Fibroblast of pulmonary artery (primary cell): ENCODE measurements around the gene UBR4.
"Not testable (repeated sequence)": the region's sequence is repeated elsewhere in the genome, so short reads cannot be mapped to it uniquely, and the experiment has no call there.

Experiments used
- DNase-seq: peaks from one replicate; pipeline ENCODE4 v3.0.0-alpha.2; 2010; ENCODE audit warnings: low read depth
- H3K4me3 ChIP-seq: replicated peaks from 2 replicates; pipeline ENCODE4 v1.5.1; 2011; ENCODE audit warnings: low read depth, mild to moderate bottlenecking, control low read depth, low read length, moderate library complexity
- TF ChIP-seq, protein P1 (sequence below): IDR thresholded peaks from 2 replicates; pipeline ENCODE4 v1.5.1; 2011; ENCODE audit warnings: mild to moderate bottlenecking, control low read depth, low read length, inconsistent platforms; ENCODE audit errors: missing control alignments

UBR4 gene

DNA sequence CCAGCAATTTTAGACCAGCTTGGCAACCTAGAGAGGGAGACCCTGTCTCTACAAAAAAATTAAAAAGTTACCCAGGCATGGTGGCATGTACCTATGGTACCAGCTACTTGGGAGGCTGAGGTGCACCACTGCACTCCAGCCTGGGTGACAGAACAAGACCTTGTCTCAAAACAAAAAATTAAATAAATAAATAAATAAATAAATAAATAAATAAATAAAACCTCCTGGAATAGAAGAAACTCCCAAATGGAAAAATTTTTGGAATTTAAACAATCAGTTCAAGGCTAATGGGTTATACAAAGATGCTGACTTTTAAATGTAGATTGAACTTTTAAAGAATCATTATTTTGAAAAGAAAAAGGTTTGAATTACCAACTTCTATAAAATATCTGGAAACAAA lies 22.2 kb downstream of the UBR4 start:
- TF ChIP-seq, protein P1, sequence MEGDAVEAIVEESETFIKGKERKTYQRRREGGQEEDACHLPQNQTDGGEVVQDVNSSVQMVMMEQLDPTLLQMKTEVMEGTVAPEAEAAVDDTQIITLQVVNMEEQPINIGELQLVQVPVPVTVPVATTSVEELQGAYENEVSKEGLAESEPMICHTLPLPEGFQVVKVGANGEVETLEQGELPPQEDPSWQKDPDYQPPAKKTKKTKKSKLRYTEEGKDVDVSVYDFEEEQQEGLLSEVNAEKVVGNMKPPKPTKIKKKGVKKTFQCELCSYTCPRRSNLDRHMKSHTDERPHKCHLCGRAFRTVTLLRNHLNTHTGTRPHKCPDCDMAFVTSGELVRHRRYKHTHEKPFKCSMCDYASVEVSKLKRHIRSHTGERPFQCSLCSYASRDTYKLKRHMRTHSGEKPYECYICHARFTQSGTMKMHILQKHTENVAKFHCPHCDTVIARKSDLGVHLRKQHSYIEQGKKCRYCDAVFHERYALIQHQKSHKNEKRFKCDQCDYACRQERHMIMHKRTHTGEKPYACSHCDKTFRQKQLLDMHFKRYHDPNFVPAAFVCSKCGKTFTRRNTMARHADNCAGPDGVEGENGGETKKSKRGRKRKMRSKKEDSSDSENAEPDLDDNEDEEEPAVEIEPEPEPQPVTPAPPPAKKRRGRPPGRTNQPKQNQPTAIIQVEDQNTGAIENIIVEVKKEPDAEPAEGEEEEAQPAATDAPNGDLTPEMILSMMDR, result no peak
- no peak for DNase-seq
- no peak overlapping the region for H3K4me3 ChIP-seq

DNA sequence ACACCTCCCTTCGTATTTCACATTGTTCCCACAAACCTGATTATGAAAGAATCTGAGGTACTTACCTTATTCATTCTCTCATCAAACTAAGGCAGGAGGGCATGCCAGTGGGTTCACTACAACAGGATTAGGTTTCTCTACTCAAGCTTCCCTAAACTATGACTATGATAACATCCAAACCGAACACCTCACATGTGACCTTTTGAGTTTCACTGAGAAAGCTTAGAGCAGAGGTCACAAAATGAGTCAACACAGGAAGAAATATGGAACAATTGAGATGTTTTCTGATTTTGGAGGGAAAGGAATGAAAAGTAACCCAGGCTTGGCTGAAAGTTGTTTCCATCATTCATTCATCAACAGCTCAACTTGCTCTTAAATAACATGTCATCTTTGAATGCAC lies 24.1 kb downstream of the UBR4 start:
- no peak for DNase-seq
- TF ChIP-seq, protein P1, result no peak
- H3K4me3 ChIP-seq, result no peak overlapping the region

DNA sequence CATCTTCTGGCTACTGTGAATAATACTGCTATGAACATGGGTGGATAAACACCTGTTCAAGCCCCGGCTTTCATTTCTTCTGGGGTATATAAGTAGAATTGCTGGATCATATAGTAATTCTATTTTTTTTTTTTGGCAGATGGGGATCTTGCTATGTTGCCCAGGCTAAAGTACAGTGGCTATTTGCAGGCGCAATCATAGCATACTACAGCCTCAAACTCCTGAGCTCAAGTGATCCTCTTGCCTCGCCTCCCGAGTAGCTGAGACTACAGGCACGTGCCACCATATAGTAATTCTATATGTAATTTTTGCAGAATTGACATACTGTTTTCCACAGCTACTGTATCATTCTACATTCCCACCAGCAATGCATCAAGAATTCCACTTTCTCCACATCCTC lies 27.8 kb downstream of the UBR4 start:
- DNase-seq, result no peak
- TF ChIP-seq, protein P1, result no peak
- no peak overlapping the region for H3K4me3 ChIP-seq

- not testable (repeated sequence) for H3K4me3 ChIP-seq, DNase-seq
These were observed 29.8 kb downstream of the UBR4 start for GRCh38 chr1:19180265-19180657.

GRCh38 chr1:19179597-19180264 lies 30.3 kb downstream of the UBR4 start:
- H3K4me3 ChIP-seq, result no peak overlapping the region
- peak; percentile 70 for DNase-seq
- TF ChIP-seq, protein P1, result peak; percentile 51

- TF ChIP-seq, protein P1, result no peak
- no peak overlapping the region for H3K4me3 ChIP-seq
- no peak for DNase-seq
These were observed 31.2 kb downstream of the UBR4 start for GRCh38 chr1:19178734-19179398.

DNA sequence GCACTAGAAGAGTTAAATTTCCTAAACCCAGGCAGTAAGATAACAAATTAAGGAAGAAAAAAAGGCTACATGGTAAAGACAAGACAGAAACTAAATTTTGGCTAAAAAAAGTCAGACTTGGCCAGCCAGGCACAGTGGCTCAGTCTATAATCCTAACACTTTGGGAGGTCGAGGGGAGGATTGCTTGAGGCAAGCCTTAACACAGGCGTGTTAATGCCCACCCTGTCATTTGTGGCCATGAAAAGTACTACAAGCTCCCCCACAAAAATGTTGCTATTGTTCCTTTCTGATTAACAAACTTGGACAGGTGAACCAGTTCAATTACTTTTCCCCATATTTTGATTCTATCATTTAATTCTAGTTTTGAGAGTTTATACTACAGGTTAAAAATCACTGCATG lies 32.3 kb downstream of the UBR4 start:
- no peak overlapping the region for H3K4me3 ChIP-seq
- TF ChIP-seq, protein P1, result no peak

More for the DNA sequence above, 32.3 kb downstream of the UBR4 start:
- no peak for DNase-seq
